Endothelial cell (in vitro differentiated cells): ENCODE results near the gene USP3. TPM values are rescaled to one million over a fixed set of nuclear protein-coding genes. Genes with fewer than 3 reads are reported as not detected.
A peak's percentile ranks its signal among the peaks of the same experiment; 100 is the strongest.
"Not testable (repeated sequence)": the region's sequence is repeated elsewhere in the genome, so short reads cannot be mapped to it uniquely, and the experiment has no call there.

Experiments used
- DNase-seq: peaks from one replicate; pipeline ENCODE4 v3.0.0; 2021; ENCODE audit warnings: low spot score
- H3K27ac Mint-ChIP-seq: one replicate; pipeline ENCODE4 v1.8.0; 2021; ENCODE audit warnings: mixed read lengths, inconsistent platforms; ENCODE audit not compliant: unreplicated experiment
- H3K27me3 Mint-ChIP-seq: one replicate; pipeline ENCODE4 v1.8.0; 2021; ENCODE audit warnings: mild to moderate bottlenecking, moderate library complexity, mixed read lengths, inconsistent platforms; ENCODE audit not compliant: unreplicated experiment
- H3K36me3 Mint-ChIP-seq: one replicate; pipeline ENCODE4 v1.8.0; 2021; ENCODE audit warnings: mild to moderate bottlenecking, low read depth, mixed read lengths, inconsistent platforms; ENCODE audit not compliant: unreplicated experiment
- H3K4me1 Mint-ChIP-seq: one replicate; pipeline ENCODE4 v1.8.0; 2021; ENCODE audit warnings: mild to moderate bottlenecking, mixed read lengths, inconsistent platforms; ENCODE audit not compliant: unreplicated experiment
- H3K4me3 Mint-ChIP-seq: one replicate; pipeline ENCODE4 v1.8.0; 2021; ENCODE audit warnings: mild to moderate bottlenecking, mixed read lengths, inconsistent platforms; ENCODE audit not compliant: unreplicated experiment
- H3K9me3 Mint-ChIP-seq: one replicate; pipeline ENCODE4 v1.8.0; 2021; ENCODE audit warnings: mixed read lengths, inconsistent platforms; ENCODE audit not compliant: unreplicated experiment
- total RNA-seq: library from RNA; stranded (reverse); fragmentation: NEBNext Ultra II Directional; extraction: Animal tissue kit (Norgen Biotek cat#: 25700); gene quantifications from one replicate; pipeline ENCODE4 v1.2.1, GENCODE V29; 2021; ENCODE audit not compliant: unreplicated experiment
- TF ChIP-seq, protein P1 (sequence below): fragments of 200-600 bp; sonication (generic); IDR thresholded peaks from one replicate; pipeline ENCODE4 v1.5.0; 2021; ENCODE audit warnings: antibody characterized with exemption; ENCODE audit not compliant: unreplicated experiment

The USP3 gene
- total RNA-seq, 1 donor from 2014 or later = 33.5 TPM

DNA sequence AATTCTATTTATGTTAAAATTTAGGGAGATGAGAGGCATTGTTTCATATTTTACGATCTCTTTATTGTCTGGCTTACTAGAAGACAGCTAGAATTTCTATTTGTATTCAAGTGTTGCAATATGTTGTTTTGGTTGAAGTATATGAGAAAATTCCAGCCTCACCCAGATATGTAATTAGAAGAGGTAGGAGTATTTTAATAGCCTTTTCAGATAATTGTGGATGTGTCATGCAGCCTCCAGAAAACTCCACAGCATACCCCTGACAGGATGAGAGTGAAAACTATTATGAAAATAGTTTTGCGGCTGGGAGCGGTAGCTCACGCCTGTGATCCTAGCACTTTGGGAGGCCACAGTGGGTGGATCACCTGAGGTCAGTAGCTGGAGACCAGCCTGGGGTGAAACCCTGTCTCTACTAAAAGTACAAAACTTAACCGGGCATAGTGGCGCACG lies 21.5 kb upstream of the USP3 start:
- Mint-ChIP-seq H3K27me3 (no peaks in the 10 kb centered on the region), H3K27ac (no peak overlapping the region), H3K36me3 (no peaks in the 10 kb centered on the region), H3K9me3 (no peaks in the 10 kb centered on the region), H3K4me3 (no peak overlapping the region), H3K4me1 (peaks cover 19% of the 10 kb centered on the region)
- DNase-seq = no peak
- TF ChIP-seq, protein P1, sequence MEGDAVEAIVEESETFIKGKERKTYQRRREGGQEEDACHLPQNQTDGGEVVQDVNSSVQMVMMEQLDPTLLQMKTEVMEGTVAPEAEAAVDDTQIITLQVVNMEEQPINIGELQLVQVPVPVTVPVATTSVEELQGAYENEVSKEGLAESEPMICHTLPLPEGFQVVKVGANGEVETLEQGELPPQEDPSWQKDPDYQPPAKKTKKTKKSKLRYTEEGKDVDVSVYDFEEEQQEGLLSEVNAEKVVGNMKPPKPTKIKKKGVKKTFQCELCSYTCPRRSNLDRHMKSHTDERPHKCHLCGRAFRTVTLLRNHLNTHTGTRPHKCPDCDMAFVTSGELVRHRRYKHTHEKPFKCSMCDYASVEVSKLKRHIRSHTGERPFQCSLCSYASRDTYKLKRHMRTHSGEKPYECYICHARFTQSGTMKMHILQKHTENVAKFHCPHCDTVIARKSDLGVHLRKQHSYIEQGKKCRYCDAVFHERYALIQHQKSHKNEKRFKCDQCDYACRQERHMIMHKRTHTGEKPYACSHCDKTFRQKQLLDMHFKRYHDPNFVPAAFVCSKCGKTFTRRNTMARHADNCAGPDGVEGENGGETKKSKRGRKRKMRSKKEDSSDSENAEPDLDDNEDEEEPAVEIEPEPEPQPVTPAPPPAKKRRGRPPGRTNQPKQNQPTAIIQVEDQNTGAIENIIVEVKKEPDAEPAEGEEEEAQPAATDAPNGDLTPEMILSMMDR = no peak

DNA sequence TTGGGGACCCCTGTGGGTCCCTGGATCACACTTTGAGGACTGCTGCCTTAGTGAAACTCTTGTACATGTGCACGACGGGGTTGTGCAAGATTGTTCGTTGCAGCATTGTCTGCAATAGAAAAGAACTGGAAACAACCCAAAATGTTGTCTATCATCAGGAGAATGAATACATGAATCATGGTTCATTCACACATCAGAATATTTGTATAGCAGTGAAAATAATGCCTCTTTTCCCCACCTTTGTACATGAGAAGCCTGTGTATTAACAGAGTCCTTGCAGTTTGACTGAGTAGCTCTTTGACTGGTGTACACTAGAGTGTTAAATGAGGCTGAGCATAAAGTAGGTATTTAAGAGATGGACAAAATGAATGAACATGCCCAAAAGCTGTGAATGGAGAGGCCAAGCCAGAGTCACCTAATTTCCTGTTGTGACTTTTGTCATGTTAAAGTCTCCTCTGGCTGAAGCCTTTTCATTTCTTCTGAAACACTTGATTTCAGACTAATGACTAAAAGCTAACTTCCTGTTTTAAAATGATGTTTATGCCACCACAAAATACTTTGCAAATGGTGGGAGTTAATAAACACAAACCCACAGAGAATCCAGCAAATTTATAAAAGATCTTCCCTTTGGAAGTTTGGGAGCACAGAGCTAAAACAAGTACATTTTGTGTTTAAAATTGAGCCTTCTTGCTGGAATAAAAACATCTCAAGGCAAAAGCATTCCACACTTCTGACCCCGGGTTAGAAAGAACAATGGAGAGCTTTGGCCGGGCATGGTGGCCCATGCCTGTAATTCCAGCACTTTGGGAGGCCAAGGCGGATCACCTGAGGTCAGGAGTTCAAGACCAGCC lies 20.6 kb upstream of the USP3 start:
- no peak overlapping the region for H3K4me3 Mint-ChIP-seq
- no peaks in the 10 kb centered on the region for H3K36me3 Mint-ChIP-seq
- H3K27ac Mint-ChIP-seq = no peak overlapping the region
- no peak for DNase-seq
- no peaks in the 10 kb centered on the region for H3K27me3 Mint-ChIP-seq
- peaks cover 12% of the 10 kb centered on the region for H3K4me1 Mint-ChIP-seq
- no peaks in the 10 kb centered on the region for H3K9me3 Mint-ChIP-seq
- TF ChIP-seq, protein P1 = no peak

DNA sequence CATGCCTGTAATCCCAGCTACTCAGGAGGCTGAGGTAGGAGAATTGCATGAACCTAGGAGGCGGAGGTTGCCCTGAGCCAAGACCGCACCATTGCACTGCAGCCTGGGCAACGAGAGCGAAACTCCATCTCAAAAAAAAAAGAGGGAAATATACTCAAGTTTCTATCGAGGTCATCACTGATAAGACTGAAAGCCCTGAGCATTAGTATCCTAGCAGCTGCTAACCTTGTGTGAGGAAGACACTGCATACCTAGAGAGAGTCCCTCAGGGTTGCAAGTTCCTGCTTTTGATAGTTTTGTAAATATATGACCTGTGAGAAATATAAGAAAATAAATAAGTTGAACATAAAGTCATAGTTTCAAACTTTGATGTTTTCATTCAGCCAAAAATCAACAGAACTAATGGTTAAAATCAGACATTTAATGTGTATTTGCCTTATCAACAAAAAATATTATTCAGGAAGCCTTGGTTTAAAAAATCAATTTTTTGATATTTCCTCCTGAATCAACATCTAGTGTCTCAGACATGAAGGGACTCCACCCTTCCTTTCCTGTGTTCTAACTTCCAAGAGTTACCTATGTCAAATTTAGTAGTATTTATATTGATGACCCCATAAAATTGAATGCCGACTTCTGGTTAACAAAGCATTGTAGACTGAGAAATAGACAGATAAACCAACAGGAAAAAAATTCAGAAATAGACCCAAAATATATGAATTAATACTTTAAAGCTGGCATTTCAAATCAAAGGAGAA lies 19.8 kb upstream of the USP3 start:
- no peaks in the 10 kb centered on the region for H3K9me3 Mint-ChIP-seq
- H3K27me3 Mint-ChIP-seq = no peaks in the 10 kb centered on the region
- TF ChIP-seq, protein P1 = no peak
- no peak for DNase-seq
- H3K27ac Mint-ChIP-seq = no peak overlapping the region
- H3K4me3 Mint-ChIP-seq = no peak overlapping the region
- H3K36me3 Mint-ChIP-seq = no peaks in the 10 kb centered on the region
- peaks cover 11% of the 10 kb centered on the region for H3K4me1 Mint-ChIP-seq

DNA sequence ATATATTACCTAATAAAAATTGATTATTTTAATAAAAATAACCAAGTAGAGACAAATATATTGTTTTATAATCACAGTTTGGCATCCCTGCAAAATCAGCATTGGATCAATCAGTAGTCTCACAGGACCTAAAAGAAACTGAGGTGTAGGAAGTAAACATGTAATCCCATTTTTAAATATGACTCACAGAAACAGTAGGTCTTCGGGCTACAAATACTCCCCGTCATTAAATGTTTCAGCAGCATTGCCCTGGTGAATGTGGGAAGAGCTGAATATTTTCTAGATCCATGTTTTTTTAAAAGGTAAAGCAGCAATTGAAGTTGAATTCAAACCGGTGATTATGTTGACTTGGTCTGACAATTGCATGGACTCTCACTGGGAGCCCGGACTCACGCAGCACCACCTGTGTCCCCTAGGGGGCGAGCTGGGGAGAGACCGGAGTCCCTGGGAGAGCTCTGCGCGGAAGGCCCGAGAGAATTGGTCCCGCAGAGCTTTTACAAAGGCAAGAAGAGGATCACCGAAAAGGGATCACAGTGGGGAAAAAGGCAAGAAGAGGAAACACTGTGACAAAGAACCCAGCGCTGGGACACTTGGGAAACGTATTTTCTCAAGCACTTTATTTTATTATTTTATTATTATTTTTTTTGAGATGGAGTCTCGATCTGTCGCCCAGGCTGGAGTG lies 17.2 kb upstream of the USP3 start:
- Mint-ChIP-seq H3K27me3 (peaks cover 1% of the 10 kb centered on the region), H3K4me3 (no peak overlapping the region), H3K27ac (no peak overlapping the region), H3K36me3 (no peaks in the 10 kb centered on the region), H3K4me1 (peaks cover 7% of the 10 kb centered on the region), H3K9me3 (no peaks in the 10 kb centered on the region)
- TF ChIP-seq, protein P1 = peak; percentile 91
- peak; percentile 96 for DNase-seq

DNA sequence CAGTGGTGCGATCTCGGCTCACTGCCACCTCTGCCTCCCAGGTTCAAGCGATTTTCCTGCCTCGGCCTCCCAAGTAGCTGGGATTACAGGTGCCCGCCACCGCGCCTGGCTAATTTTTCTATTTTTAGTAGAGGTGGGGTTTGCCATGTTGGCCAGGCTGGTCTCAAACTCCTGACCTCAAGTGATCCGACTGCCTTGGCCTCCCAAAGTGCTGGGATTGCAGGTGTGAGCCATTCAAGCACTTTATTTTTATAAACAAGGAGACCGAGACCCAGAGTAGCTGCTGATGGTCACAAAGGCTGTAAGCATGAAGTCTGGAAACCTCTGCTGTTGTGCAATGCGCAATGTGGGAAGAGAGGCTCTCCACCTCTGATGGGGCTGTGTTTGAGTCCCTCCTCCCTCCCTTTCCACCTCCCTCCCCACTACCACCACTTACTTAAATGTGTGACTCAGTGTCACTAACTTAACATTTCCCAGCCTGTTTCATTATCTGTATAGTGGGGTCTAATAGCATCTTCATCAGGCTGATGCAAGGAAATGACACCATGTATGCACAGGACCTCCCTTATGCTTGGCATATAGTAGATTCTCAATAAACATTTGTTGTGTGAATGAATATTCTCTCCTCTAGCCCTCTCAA lies 16.5 kb upstream of the USP3 start:
- not testable (repeated sequence) for H3K4me3 Mint-ChIP-seq, H3K9me3 Mint-ChIP-seq, H3K27me3 Mint-ChIP-seq, H3K4me1 Mint-ChIP-seq, H3K36me3 Mint-ChIP-seq, DNase-seq, H3K27ac Mint-ChIP-seq
